HCEC 1CT (cell line): ENCODE measurements around the gene C14orf39.

Experiments used
- DNase-seq: peaks from one replicate; pipeline ENCODE4 v3.0.0-alpha.2; 2017

Gene C14orf39, protein sequence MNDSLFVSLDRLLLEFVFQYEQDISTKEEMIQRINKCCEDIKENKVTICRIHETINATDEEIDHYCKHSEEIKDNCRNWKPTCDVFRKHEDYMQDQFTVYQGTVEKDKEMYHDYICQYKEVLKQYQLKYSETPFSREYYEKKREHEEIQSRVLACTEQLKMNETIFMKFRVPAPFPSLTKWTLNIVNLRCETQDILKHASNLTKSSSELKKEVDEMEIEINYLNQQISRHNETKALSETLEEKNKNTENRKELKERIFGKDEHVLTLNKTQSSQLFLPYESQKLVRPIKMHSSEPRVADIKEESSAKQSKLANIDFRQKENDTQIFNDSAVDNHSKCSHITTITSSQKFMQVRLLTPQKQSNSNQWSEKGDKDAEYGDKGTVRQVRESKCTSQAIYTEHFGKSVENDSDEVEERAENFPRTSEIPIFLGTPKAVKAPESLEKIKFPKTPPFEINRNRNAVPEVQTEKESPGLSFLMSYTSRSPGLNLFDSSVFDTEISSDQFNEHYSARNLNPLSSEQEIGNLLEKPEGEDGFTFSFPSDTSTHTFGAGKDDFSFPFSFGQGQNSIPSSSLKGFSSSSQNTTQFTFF

DNA sequence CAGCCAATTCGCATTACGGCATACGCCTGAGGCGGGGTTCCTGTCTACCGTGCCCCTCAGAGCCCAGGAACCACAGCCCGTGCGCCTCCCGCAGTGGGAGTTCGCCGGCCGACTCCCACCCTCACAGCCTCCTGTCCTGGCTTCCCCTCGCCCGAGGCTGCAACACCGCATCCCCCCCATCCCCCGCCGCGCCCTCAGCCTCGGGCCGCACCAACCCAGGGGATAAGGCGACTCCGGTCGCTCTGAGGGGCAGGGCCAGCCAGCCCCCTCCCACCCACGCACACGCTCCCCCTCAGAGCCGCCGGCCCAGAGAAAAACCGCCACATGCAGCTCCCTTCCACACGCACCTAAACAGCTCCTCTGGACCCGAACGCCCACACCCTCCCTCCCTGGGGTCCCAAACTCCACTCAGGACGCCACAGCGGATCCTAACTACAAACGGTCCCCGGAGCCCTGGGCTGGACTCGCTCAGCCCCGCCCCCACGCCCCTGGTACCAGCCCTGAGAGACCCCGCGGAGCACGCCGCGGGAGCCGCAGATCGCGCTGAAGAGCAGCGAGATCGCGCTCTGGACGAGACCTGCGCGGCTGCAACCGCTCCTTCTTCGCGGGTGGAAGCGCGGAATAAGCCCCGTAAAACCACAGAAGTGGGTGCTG, at the start of gene C14orf39:
TSS of gene C14orf39 (minus strand) at position 466 of the 654 bp plus-strand sequence. CDS start 985 bp downstream, outside the sequence.
- DNase-seq: no peak

DNA sequence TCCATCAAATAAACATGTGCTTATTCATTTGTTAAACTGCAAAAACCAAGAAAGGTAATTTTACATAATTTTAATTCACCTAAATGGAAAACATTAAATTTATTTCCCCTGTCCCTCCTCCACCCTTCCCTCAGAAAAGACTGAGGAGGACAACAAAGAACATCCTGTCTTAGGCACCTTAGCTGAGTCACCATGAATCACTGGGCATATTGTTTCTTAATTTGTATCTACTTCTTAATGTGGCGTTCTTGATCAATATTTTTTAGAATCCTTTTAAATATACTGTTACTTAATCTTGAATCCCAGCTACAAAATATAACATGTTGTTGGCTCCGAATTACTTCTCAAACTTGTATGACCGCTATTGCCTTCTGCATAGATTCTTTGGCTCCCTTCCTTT, 46.6 kb upstream of the C14orf39 start:
- DNase-seq: no peak

DNA sequence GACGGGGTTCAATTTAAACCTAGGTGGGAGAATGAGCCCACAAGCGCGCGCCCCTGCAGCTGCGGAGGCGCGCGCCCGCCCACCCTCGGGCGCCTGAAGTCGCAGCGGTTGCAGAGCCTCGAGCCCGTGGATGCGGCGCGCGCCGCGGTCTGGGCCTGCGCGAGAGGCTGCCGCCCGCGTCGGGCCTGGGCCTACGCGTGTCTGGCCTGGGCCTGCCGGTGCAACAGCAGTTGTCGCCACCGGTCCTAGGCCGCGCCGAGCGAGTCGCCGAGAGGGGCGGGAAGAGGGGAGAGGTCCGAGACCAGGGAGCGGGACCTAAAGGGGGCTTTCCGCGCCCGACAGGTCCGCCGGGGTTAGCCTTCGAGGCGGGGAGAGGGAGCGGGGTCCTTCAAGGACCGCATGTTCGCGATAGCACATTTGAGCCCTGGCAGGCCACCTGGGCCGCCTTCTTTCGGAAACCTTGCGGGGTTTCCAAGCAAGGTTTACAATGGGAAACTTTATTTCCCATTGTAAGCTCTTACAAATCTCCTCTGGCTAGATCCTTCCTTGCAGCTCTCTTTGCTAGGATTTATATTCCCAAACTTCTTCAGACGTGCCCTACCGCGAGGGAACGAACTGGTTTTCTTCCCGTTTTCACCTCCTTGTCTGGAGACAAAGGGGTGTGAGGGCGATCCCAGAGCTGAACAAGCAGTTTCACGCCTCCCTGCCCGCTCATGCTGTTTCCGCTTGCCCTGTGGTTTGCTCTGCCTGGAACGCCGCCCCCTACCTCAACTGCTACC, 29.8 kb upstream of the C14orf39 start:
- DNase-seq: no peak

DNA sequence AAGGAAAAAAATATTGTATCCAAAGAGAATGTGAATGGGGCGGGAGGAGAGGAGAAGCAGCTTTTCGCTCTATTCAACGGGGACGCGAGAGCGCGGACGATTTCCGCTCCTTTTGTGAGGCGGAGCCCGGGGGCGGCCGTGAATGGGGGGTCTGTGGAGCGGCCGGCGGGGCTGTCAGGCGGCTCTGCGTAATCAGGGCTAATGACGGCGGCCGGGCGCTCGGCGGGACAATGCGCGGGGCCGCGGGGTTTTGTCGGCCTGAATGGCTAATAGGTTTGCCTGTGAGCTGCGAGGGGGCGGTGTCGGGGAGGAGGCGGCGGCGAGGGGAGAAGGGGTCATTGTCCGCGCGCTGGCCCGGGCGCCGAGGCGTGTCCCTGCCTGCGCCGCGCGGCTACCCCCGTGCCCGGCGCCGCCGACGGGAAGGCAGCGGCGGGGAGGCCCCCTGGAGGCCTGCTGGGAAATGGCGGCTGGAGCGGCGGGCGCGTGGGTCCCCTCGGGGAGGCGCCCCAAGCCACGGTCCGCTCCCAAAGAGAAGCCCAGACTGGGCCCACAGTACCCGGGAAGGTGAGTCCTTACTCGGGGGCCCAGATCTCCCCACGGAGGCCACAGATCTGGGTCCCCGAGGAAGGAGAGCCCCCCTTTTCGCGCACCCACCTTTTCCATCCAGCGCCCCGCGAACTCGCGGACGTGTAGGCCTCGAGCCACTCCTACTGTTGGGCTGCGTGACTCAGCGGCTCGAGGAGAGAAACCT, 29.1 kb upstream of the C14orf39 start:
- no peak for DNase-seq

DNA sequence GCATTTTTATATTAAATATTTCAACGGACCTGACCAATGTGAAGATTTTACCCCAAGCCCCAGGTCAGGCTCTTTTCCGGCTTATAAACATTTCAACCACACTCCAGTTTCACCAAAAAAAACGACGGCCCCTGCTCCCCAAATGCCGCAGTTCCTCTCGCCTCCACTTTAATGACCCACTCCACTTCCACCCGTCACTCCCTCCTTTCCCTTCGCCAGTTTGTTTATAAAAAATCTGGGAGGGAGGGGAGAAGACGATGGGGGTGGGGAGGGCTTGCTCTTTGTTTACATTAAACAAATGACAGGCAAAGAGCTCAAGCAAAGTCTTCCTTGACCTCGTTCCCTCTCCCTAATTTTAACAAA, 28.5 kb upstream of the C14orf39 start:
- no peak for DNase-seq

DNA sequence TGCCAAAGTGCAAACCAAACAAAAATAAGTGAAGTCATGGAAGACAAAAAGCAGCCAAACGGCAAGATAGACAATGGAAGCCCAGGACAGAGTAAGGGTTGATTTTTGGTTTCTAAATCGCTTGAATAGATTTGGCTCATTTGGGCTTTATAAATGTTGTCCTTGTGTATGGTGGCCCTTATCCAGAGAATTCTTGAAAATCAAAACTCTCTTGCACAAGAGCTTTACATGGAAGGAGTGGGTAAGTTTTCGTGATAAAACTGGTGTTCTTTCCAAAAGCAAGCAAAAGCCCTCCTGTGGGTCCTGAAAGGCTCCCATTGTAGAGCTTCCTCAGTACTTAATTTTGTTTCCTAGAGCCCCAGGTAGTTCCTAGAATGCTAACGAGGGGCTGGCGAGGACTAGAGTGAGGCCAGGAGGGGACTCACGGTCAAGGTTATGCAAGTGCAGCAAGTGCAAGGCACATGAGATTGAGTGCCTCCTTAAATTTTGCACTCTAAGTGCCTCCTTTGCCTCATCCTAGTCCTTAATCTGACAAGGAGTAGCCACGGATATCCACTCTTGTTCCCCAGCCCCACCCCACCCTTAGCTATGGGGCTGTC, 27.2 kb upstream of the C14orf39 start:
- DNase-seq: no peak

DNA sequence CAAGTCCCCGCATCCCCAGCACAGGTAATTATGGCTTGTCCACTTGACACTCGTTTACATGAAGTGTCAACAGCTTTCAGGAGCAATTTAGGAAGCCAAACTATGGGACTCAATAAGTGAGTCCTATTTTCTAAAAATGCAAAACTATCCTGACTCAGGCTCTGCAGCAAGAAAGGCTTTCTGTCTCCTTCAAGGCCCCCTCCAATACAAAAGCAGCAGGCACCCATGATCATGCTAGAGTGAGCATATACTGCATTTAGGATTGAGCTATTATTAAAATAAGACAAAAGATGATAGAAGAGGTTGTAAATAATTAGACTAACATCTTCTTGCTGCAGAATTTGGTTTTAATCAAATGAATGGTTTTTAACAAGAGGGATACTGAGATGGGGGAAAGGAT, 26.3 kb upstream of the C14orf39 start:
- no peak for DNase-seq

DNA sequence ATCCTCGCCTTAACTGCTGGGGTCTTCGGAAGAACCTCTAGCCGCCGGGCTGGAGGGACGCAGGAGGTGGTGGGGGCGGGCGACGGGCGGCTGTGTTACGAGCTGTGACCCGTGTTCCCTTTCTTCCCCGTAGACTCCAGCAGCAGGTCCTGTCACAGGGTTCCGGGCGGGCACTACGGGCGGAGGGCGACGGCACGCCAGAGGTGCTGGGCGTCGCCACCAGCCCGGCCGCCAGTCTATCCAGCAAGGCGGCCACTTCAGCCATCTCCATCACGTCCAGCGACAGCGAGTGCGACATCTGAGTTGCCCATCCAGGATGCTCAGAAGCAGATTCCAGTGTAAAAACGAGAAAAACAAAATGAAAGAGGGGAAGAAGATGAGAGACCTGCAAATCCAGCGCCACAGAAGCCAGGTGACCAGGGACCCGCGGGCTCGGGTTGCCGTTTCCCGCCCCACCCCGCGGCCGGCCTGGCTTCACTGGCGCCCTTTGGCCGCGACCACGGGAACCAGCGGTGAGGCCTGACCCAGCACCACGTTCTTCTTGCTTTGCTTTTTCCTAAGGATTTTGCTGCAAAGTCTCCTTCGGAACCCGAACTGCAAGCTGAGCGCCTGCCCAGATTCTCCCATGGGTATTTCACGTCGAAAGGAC, 25.2 kb upstream of the C14orf39 start:
- DNase-seq: no peak

DNA sequence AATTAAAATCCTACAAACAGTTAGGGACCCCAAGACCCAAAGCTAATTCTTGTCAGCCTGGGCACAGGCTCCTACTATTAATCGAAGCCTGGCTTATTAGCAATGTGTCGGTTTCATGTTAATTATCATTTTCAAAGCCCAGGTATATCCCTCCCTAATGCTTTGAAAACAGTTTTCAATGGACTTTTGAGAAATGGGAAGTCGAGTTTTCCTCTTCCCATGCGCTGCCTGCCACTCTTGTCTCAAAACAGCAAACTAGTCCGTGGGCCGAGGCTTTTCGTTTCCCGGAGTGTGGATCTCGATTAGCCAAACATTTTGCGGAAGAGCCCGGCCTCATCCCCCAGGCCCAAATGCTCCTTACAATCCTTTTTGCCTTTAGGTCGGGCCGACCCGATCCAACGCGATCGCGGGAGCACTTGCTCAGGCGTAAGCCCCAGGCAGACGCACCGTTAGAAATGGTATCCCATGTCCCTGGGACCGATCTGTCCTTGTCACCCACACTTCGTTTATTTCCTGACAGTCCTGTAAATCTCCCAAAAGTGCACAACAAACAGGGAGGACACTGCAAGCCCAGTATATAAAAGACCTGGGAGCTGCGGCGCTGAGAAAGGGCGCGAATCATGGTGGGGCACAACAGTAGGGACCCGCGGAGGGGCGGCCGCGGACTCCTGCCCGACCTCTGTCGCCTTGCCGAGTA, 24.5 kb upstream of the C14orf39 start:
- DNase-seq: no peak

DNA sequence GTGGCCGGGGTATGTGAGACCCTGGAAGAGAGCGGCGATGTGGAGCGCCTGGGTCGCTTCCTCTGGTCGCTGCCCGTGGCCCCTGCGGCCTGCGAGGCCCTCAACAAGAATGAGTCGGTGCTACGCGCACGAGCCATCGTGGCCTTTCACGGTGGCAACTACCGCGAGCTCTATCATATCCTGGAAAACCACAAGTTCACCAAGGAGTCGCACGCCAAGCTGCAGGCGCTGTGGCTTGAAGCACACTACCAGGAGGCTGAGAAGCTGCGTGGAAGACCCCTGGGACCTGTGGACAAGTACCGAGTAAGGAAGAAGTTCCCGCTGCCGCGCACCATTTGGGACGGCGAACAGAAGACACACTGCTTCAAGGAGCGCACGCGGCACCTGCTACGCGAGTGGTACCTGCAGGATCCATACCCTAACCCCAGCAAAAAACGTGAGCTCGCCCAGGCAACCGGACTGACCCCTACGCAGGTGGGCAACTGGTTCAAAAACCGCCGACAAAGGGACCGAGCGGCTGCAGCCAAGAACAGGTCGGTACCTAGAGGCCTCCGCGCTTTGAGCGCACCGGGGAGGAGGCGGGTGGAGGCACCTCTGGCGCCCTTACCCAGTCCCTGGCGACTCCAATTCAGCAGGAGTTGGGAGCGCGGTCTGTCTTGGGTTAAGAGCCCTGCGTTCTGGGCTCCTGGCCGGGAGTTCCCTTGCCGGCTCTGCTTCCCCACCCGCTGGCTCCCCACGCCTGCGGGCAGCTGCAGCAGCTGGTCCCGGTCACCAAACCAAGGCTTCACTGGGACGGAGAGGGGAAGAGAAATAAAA, 23.8 kb upstream of the C14orf39 start:
- no peak for DNase-seq

DNA sequence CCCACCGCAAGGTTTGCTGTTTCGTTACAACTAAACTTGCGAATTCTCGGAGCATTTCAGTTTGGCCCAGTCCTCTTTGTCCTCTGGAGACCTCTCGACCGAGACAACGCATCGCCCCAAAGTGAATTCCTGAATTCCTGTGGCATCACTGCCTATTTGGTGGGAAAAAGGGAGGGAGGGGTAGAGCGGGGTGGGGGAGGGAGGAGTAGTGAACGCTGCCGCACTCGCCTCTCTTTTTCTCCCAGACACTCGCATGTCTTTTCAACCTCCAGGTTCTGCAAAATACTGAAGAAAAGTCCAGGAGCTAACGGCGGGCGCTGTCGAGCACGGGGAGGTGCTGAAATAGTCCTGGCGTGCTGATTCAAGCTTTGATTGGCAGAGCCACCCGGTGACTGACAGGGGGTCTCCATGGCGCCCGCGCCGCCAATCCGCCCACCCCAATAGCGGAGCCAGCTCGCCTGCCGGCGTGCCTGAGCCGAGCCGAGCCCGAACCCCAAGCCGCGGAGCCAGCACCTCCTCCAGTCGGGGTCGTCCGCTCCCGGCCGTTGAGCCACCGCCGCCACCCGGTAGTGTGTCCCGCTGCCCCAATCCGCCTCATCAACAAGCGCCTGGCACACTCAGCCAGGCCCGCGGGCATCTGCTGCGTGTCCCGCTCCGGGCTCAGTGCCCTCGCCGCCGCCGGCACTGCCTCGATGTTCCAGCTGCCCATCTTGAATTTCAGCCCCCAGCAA, 23.0 kb upstream of the C14orf39 start, which contains the start of gene SIX6:
TSS of gene SIX6 (plus strand) at position 440 of the 731 bp plus-strand sequence. CDS start at position 693, 253 bp downstream.
- DNase-seq: no peak

DNA sequence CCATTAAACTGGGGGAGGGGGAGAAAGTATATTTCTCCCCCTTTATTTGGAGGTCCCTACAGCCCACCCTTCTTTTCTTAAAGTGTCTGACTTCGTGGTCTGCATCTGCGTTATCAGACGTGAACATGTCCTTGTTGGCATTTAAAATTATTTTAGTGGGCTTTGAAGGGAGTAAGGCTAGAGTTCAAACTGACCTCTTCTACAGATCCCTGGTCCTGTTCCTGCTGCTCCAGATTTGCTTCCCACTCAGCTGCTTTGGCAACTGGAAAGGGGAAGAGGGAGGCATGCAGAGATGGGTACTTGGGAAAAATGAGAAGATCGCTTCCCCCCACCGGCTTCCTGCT, 22.5 kb upstream of the C14orf39 start:
- DNase-seq: no peak

DNA sequence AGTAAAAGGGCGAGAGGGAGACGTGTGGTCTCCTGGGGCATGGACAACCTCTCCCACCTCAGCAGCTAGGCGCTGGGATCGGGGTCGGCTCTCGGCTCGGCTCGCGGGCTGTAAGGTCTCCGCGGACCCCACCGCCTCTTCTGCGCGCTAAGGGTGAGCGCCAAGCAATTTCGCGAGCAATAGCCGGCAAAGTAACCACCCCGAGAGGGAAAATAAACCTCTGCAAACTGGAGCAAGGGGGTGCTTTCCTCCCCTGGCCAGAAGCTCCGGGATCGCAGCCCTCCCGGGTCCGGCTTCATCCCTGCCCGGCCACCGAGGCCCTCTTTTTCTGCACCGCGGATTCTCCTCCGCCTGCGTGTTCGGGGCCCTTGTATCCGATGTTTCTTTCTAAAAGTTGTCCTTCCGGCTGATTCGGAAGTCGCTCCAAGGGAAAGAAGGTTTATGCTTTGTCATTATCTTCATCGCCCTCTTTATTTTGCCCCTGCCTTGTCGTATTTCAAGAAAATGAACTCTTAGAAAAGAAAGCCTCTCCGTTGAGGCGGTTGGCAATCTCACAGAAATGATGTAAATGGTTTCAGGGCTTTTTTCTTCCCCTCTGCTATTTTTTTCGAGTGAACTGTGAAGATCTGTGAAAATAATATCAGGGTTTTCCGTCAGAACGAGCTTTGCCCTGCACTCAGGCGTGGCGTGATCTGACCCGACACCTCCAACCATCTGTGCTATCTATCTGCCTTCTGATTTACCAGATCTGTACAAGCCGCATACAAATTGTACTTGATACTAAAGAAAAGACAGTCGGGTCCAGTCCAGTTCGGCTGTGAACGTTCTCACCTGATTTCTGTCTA, 21.3 kb upstream of the C14orf39 start:
- no peak for DNase-seq

DNA sequence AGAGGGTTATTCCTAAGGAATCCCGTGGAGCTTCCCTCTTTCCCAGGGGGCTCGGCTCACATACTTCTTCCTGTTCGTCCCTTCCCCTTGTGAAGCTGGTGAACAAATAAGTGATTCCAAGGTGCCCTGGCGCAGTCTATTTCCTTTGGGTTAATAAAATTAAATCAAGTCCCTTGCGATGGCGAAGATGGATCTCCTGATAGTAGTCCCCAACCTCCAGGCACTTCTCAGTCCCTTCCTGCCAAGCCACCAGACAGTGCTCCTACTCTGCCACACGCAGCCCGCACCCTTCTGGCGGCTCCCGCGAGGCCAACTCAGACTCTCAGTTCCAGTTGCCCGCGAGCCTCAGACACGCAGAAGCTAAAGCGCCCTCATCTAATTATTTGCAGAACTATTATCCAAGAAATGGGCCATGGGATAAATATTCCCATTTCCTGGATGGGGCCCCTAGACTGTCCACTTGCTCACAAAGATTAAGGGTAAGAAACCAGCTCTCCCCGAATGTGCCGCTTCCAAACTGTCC, 20.7 kb upstream of the C14orf39 start:
- DNase-seq: no peak

DNA sequence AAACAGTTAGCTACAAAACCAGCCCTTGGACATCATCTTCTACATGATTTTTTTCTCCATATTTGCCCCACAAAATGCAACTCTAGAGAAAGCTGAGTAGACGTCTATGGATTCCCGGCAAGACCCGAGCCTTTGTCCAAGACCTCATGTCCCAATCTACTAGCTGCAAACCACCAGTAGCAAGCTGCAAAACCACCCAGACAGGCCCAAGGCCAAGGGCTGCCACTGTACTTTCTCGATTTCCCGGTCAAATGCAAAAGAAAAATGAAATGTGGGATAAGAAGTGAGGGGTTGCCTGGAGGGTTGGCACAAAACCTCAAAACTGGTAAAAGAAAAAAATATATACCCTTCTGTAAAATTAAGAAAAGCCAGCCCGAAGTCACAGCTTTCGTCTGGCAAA, 20.1 kb upstream of the C14orf39 start:
- no peak for DNase-seq

DNA sequence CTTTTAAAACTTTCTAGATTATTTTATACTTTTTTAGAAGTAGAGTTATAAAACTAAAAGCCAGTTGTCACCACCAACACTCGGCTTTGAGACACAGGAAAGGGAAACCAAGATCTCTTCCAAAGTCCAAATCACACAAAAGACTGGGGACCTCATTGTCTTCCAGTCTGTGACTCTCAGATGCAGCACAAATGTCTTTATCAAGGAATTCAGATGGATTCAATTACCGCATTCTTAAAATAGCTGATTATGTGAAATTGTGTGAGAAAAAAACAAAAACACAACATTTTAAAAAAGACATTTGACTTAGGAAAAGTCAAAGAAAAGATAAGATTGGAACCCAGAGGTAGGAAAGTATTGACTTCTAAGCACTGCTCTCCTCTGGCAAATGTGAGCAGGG, 19.6 kb upstream of the C14orf39 start:
- no peak for DNase-seq

DNA sequence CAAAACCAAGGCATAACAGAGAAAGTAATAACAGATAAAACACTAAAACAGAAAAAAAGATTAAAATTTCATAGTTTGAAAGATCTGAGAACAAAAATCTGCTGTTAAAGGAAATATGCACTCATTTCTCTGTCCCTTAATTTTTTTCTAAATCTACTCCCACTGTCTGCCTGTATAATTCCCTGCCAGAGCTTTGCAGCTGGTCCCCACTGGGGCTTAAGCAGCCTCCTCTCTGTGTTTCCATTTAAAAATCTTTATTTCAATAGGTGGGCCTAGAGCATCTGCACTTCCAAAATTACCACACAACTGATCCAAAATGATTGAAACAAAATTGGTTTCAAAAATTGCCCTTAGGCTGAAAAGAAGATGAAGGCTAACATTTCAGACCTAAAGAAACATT, 16.7 kb upstream of the C14orf39 start:
- DNase-seq: no peak

DNA sequence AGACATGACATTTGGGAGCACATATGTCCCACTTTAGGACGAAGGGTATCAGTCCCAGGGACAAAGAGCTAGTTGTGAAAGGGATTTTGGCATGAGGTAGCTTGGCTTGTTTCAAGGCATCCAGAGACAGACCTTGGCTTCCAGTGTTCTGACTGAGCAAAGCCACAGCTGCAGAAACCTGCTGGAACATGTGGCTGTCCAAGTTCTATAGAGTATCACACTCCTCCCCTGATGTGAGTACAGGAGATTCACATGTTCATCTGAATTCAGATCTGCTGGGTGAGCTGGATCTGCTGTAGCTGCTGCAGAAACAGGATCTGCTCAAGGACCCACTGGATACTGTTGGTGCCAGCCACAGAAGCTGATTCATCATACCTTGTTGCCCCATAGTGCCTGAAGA, 10.1 kb upstream of the C14orf39 start:
- DNase-seq: no peak
